ENCODE results near the gene RNU2-63P.

Gene RNU2-63P

DNA sequence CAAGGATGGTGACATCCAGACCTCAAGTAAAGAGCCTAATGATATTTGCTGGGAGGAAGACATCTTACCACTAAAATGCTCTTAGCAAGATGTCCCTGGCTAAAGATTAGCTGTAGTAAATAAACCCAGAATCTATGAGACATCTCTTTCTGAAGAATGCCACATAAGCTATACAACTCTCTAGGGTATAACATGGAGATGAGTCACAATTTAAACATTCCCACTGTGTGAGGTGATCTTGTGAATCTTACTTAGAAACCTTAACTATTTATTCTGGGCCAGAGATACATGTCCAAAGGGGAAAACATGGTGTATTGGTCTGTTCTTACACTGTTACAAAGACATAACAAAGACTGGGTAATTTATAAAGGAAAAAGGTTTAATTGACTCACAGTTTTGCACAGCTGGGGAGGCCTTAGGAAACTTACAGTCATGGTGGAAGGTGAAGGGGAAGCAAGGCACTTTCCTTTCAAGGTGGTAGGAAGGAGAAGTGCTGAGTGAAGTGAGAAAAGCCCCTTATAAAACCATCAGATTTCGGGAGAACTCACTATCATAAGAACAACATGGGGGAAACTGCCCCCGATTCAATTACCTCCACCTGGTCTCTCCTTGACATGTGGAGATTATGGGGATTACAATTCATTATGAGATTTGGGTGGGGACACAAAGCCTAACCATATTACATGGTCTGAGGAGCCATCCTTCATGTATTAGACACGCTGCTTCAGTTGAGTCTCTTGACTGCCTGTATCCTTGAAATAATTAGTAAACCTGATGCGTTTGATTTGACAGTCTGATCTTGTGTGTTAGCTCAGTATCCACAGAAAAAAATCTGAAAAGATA lies 22.1 kb upstream of the RNU2-63P start:
- Histone ChIP-seq H3K9ac (ENCODE audit: insufficient read length) (no peak overlapping the region), H3K9me3 (ENCODE audit: low read depth, low read length) (no peaks in the 10 kb centered on the region), H3K4me3 (no peak overlapping the region), H3K27ac (no peak overlapping the region), H3K36me3 (ENCODE audit: insufficient read depth, low read length) (no peaks in the 10 kb centered on the region)
- DNase-seq (ENCODE audit: low read depth, low spot score), result no peak
- TF ChIP-seq POLR2AphosphoS5 (IDR thresholded peaks at IDR 0.05; ENCODE audit: borderline replicate concordance, low read depth, low read length) (no peak), FOXP2 (optimal IDR thresholded peaks at IDR 0.05; ENCODE audit: control extremely low read depth, extremely low read length, insufficient read depth) (no peak), EZH2 (IDR thresholded peaks at IDR 0.05) (no peak)

DNA sequence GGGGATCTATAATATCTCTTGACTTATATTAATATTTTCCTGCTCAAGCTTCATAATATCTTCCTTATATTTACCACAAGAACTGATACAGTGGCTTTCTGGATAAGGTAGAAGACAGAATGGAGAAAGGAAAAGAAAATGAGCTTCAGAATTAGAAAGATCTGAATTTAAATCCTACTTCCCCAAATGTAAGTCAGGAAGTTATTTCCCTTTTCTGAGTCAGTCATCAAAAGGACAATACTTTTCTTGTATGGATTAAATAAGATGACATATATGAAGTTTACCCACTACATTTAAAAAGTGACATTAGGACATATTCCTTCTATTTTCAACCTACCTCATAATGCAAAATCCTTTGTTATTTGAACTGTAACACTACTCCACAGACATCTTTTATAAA lies 20.3 kb upstream of the RNU2-63P start:
- Histone ChIP-seq H3K4me3 (no peak overlapping the region), H3K27ac (no peak overlapping the region), H3K9me3 (ENCODE audit: low read depth, low read length) (no peaks in the 10 kb centered on the region), H3K9ac (ENCODE audit: insufficient read length) (no peak overlapping the region), H3K36me3 (ENCODE audit: insufficient read depth, low read length) (no peaks in the 10 kb centered on the region)
- TF ChIP-seq FOXP2 (optimal IDR thresholded peaks at IDR 0.05; ENCODE audit: control extremely low read depth, extremely low read length, insufficient read depth) (no peak), POLR2AphosphoS5 (IDR thresholded peaks at IDR 0.05; ENCODE audit: borderline replicate concordance, low read depth, low read length) (no peak), EZH2 (IDR thresholded peaks at IDR 0.05) (no peak)
- DNase-seq (ENCODE audit: low read depth, low spot score), result no peak

DNA sequence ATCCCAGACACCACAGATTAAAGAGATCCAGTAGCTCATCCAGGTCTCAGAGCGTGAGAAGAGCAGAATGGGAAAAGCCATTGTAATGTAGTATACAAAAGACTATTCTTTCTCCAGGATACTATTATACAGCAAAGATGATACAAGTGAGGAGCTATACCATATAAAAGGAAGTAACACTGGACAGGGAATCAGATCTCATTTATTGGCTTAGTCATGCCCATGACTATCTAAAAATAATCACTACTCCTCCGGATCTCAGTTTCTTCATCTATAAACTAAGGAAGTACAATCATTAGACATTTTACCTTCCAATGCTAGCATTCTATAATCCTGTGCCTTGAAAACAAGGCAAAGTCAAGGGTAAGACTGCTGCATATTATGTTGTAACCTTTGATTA lies 19.8 kb upstream of the RNU2-63P start:
- H3K4me3 ChIP-seq, result no peak overlapping the region
- no peak overlapping the region for H3K9ac ChIP-seq (ENCODE audit: insufficient read length)
- H3K36me3 ChIP-seq (ENCODE audit: insufficient read depth, low read length), result no peaks in the 10 kb centered on the region
- no peak overlapping the region for H3K27ac ChIP-seq
- no peaks in the 10 kb centered on the region for H3K9me3 ChIP-seq (ENCODE audit: low read depth, low read length)
- TF ChIP-seq EZH2 (IDR thresholded peaks at IDR 0.05) (no peak), FOXP2 (optimal IDR thresholded peaks at IDR 0.05; ENCODE audit: control extremely low read depth, extremely low read length, insufficient read depth) (no peak), POLR2AphosphoS5 (IDR thresholded peaks at IDR 0.05; ENCODE audit: borderline replicate concordance, low read depth, low read length) (no peak)
- DNase-seq (ENCODE audit: low read depth, low spot score), result no peak

DNA sequence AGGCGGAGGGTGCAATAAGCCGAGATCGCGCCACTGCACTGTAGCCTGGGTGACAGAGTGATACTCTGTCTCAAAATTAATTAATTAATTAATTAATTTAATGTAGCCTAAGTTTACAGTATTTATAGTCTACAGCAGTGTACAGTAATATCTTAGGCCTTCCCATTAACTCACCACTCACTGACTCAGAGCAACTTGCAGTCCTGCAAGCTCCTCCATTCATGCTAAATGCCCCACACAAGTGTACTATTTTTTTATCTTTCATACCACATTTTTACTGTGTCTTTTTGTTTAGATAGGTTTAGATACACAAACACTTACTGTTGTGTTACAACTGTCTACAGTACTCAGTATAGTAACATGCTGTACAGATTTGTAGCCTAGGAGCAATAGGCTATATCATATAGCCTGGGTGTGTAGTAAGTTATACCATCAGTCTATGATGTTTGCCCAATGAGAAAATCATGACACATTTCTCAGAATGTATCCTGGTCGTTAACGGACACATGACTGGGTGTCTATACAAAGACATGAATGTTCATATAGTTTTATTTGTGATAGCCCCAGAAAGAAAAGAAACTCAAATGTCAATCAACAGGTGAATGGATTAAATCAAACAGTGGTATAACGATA lies 15.8 kb upstream of the RNU2-63P start:
- no peaks in the 10 kb centered on the region for H3K36me3 ChIP-seq (ENCODE audit: insufficient read depth, low read length)
- TF ChIP-seq POLR2AphosphoS5 (IDR thresholded peaks at IDR 0.05; ENCODE audit: borderline replicate concordance, low read depth, low read length) (no peak), EZH2 (IDR thresholded peaks at IDR 0.05) (no peak), FOXP2 (optimal IDR thresholded peaks at IDR 0.05; ENCODE audit: control extremely low read depth, extremely low read length, insufficient read depth) (no peak)
- no peak overlapping the region for H3K27ac ChIP-seq

DNA sequence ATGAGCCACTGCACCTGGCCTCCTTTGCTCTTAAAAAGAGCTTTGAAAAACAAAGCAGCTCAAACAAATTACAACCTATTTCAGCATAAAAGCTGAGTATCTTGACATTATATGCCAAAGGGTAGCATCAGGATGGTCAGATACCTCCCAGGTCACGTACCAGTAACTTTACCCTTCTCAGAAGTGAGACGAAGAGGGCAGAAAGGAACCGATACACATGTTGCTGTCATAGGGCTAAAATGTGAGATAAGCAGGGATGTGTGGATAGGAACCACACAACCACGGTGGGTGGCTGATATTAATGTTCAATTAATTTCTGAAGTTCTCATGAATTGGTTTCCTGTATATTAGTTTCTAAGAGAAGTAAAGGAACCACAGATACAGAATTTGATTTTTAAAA lies 12.6 kb upstream of the RNU2-63P start:
- Histone ChIP-seq H3K9me3 (ENCODE audit: low read depth, low read length) (no peaks in the 10 kb centered on the region), H3K9ac (ENCODE audit: insufficient read length) (no peak overlapping the region), H3K4me3 (no peak overlapping the region), H3K27ac (no peak overlapping the region), H3K36me3 (ENCODE audit: insufficient read depth, low read length) (no peaks in the 10 kb centered on the region)
- DNase-seq (ENCODE audit: low read depth, low spot score), result no peak
- TF ChIP-seq EZH2 (IDR thresholded peaks at IDR 0.05) (no peak), POLR2AphosphoS5 (IDR thresholded peaks at IDR 0.05; ENCODE audit: borderline replicate concordance, low read depth, low read length) (no peak), FOXP2 (optimal IDR thresholded peaks at IDR 0.05; ENCODE audit: control extremely low read depth, extremely low read length, insufficient read depth) (no peak)

More for the DNA sequence above, 15.8 kb upstream of the RNU2-63P start:
- H3K9ac ChIP-seq (ENCODE audit: insufficient read length), result no peak overlapping the region
- H3K4me3 ChIP-seq, result no peak overlapping the region
- no peak for DNase-seq (ENCODE audit: low read depth, low spot score)
- no peaks in the 10 kb centered on the region for H3K9me3 ChIP-seq (ENCODE audit: low read depth, low read length)

DNA sequence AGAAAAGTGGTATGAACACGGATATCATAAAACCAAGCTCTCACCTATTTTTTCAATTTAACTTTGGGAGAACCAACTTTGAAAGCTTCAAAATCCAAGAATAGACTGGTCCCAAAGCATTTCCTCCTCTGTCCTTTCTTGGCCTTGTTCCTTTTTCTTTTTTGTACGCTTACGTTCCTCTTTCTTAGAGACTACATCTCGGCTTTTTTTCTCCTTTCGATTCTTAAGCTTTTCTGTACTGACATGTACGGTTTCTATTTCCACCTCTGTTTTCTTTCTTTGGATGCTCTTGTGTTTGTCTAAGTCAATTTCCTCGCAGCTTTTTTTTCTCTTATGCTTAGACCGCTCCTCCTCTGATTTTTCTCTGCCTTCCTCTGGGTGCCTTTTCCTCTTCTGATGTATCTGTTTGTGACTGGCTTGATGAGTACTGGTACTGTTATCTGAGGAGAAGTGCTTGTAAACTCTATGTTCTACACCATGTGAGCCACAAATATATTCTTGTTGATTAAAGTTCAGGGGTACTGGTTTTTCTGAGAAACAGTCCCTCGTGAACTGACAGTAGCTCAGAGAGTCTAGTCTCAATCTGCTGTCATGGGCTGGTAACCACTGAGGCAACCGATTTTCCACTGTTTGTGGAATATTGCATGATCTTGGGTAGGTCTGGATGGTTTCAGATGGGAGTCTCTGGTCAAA lies 11.5 kb upstream of the RNU2-63P start:
- TF ChIP-seq POLR2AphosphoS5 (IDR thresholded peaks at IDR 0.05; ENCODE audit: borderline replicate concordance, low read depth, low read length) (no peak), EZH2 (IDR thresholded peaks at IDR 0.05) (no peak), FOXP2 (optimal IDR thresholded peaks at IDR 0.05; ENCODE audit: control extremely low read depth, extremely low read length, insufficient read depth) (no peak)
- no peak for DNase-seq (ENCODE audit: low read depth, low spot score)
- no peaks in the 10 kb centered on the region for H3K9me3 ChIP-seq (ENCODE audit: low read depth, low read length)
- no peaks in the 10 kb centered on the region for H3K36me3 ChIP-seq (ENCODE audit: insufficient read depth, low read length)
- no peak overlapping the region for H3K27ac ChIP-seq
- no peak overlapping the region for H3K9ac ChIP-seq (ENCODE audit: insufficient read length)
- no peak overlapping the region for H3K4me3 ChIP-seq

DNA sequence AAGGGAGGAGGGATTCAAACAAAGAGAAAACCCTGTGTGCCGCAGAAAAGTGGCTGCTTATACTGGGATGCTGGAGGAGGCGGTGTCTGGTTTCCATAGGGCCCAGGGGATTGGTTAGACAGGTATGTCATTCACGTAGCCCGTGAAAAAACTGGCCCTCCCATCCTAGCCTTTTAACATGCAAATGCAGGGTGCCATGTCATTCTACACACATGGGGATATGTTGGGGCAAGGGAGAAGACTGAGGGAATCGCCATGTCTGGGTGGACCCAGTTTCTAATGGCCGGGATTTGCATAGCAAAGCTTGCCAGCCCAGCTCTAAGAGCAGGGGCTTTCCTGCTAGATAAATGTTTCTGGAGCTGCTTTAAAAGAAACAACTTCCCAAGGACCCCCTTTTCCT lies 8.2 kb upstream of the RNU2-63P start:
- no peak overlapping the region for H3K4me3 ChIP-seq
- no peak for DNase-seq (ENCODE audit: low read depth, low spot score)
- H3K36me3 ChIP-seq (ENCODE audit: insufficient read depth, low read length), result no peaks in the 10 kb centered on the region
- H3K27ac ChIP-seq, result no peak overlapping the region
- TF ChIP-seq EZH2 (IDR thresholded peaks at IDR 0.05) (no peak), FOXP2 (optimal IDR thresholded peaks at IDR 0.05; ENCODE audit: control extremely low read depth, extremely low read length, insufficient read depth) (no peak), POLR2AphosphoS5 (IDR thresholded peaks at IDR 0.05; ENCODE audit: borderline replicate concordance, low read depth, low read length) (no peak)
- no peaks in the 10 kb centered on the region for H3K9me3 ChIP-seq (ENCODE audit: low read depth, low read length)
- no peak overlapping the region for H3K9ac ChIP-seq (ENCODE audit: insufficient read length)

DNA sequence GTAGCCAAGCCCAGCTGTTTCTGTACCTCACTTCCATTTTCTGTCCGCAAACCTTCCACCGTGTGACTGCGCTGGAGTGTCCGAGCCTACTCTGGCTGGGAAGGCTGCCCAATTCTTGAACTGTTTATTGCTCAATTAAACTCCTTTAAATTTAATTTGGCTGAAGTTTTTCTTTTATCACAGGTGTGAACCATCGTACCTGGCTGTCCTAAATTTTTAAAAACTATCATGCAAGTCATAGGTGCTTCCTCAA lies 6.2 kb upstream of the RNU2-63P start:
- Histone ChIP-seq H3K36me3 (ENCODE audit: insufficient read depth, low read length) (no peaks in the 10 kb centered on the region), H3K9me3 (ENCODE audit: low read depth, low read length) (no peaks in the 10 kb centered on the region), H3K4me3 (no peak overlapping the region), H3K9ac (ENCODE audit: insufficient read length) (no peak overlapping the region), H3K27ac (no peak overlapping the region)
- TF ChIP-seq EZH2 (IDR thresholded peaks at IDR 0.05) (no peak), FOXP2 (optimal IDR thresholded peaks at IDR 0.05; ENCODE audit: control extremely low read depth, extremely low read length, insufficient read depth) (no peak), POLR2AphosphoS5 (IDR thresholded peaks at IDR 0.05; ENCODE audit: borderline replicate concordance, low read depth, low read length) (no peak)
- DNase-seq (ENCODE audit: low read depth, low spot score), result no peak
